ENCODE data around the gene MAP3K7. TPM values are rescaled to one million over a fixed set of nuclear protein-coding genes. Genes with fewer than 3 reads are reported as not detected.

MAP3K7 gene
- polyA plus RNA-seq, 1 donor (not counting 4 experiments of a cell fraction or from before 2014, with no cell fraction given), result 43.5 TPM

- Histone ChIP-seq H3K4me2 (ENCODE audit: control insufficient read depth, extremely low read depth, insufficient read depth, low read depth, low read length) (no peak overlapping the region), H3K27ac (ENCODE audit: control insufficient read depth, insufficient read depth, low read length) (no peak overlapping the region), H3K4me3 (ENCODE audit: control insufficient read depth in 2 of 3, extremely low read depth in 1 of 3, insufficient read depth in 2 of 3, low read depth in 1 of 3, low read length in 3 of 3) (no peak overlapping the region), H3K79me2 (ENCODE audit: control insufficient read depth, insufficient read depth, low read length) (no peaks in the 10 kb centered on the region), H3K9ac (ENCODE audit: control insufficient read depth, extremely low read depth, insufficient read depth, low read length) (no peak overlapping the region), H3K9me3 (ENCODE audit: control insufficient read depth, low read depth, low read length) (no peaks in the 10 kb centered on the region), H3K36me3 (ENCODE audit: control insufficient read depth in 2 of 2, extremely low read depth in 1 of 2, insufficient read depth in 2 of 2, low read length in 2 of 2) (no peaks in the 10 kb centered on the region), H3K4me1 (ENCODE audit: control insufficient read depth, extremely low read depth, insufficient read depth, low read length) (peaks cover 17% of the 10 kb centered on the region), H3K9me1 (ENCODE audit: control insufficient read depth, extremely low read depth, insufficient read depth, low read length) (no peaks in the 10 kb centered on the region), H4K20me1 (ENCODE audit: control insufficient read depth, extremely low read depth, insufficient read depth, low read length) (no peaks in the 10 kb centered on the region), H2AFZ (ENCODE audit: control insufficient read depth, low read length) (no peak overlapping the region), H3K27me3 (ENCODE audit: control insufficient read depth, extremely low read depth, insufficient read depth, low read length) (no peaks in the 10 kb centered on the region)
- DNase-seq (ENCODE audit: low read depth, low spot score) (no peak), FAIRE-seq (no peak)
- dilution Hi-C loops (cut with MboI; ENCODE audit: extremely low pct_ligation_motif_present, low sequenced_read_pairs), result no loop called here
- no peak for TF ChIP-seq EZH2 (IDR thresholded peaks at IDR 0.05; ENCODE audit: low read length)
- TF ChIP-seq CTCF (optimal IDR thresholded peaks at IDR 0.05 in 1 of 3, IDR thresholded peaks at IDR 0.05 in 1 of 3, conservative IDR thresholded peaks at IDR 0.05 in 1 of 3; ENCODE audit: extremely low read depth in 1 of 3, insufficient read depth in 2 of 3, low read length in 3 of 3), result no peak
These were observed 122.4 kb downstream of the MAP3K7 start for GRCh38 chr6:90464507-90464906.

- dilution Hi-C loops (cut with MboI; ENCODE audit: extremely low pct_ligation_motif_present, low sequenced_read_pairs), result no loop called here
- Histone ChIP-seq H3K4me1 (ENCODE audit: control insufficient read depth, extremely low read depth, insufficient read depth, low read length) (peaks cover 20% of the 10 kb centered on the region), H2AFZ (ENCODE audit: control insufficient read depth, low read length) (no peak overlapping the region), H3K27me3 (ENCODE audit: control insufficient read depth, extremely low read depth, insufficient read depth, low read length) (no peaks in the 10 kb centered on the region), H3K79me2 (ENCODE audit: control insufficient read depth, insufficient read depth, low read length) (no peaks in the 10 kb centered on the region), H3K27ac (ENCODE audit: control insufficient read depth, insufficient read depth, low read length) (no peak overlapping the region), H4K20me1 (ENCODE audit: control insufficient read depth, extremely low read depth, insufficient read depth, low read length) (no peaks in the 10 kb centered on the region), H3K9me1 (ENCODE audit: control insufficient read depth, extremely low read depth, insufficient read depth, low read length) (no peaks in the 10 kb centered on the region), H3K9ac (ENCODE audit: control insufficient read depth, extremely low read depth, insufficient read depth, low read length) (no peak overlapping the region), H3K36me3 (ENCODE audit: control insufficient read depth in 2 of 2, extremely low read depth in 1 of 2, insufficient read depth in 2 of 2, low read length in 2 of 2) (no peaks in the 10 kb centered on the region), H3K4me2 (ENCODE audit: control insufficient read depth, extremely low read depth, insufficient read depth, low read depth, low read length) (no peak overlapping the region), H3K4me3 (ENCODE audit: control insufficient read depth in 2 of 3, extremely low read depth in 1 of 3, insufficient read depth in 2 of 3, low read depth in 1 of 3, low read length in 3 of 3) (no peak overlapping the region), H3K9me3 (ENCODE audit: control insufficient read depth, low read depth, low read length) (no peaks in the 10 kb centered on the region)
- TF ChIP-seq CTCF (optimal IDR thresholded peaks at IDR 0.05 in 1 of 3, IDR thresholded peaks at IDR 0.05 in 1 of 3, conservative IDR thresholded peaks at IDR 0.05 in 1 of 3; ENCODE audit: extremely low read depth in 1 of 3, insufficient read depth in 2 of 3, low read length in 3 of 3) (no peak), EZH2 (IDR thresholded peaks at IDR 0.05; ENCODE audit: low read length) (no peak)
- FAIRE-seq, result no peak
- no peak for DNase-seq (ENCODE audit: low read depth, low spot score)
These were observed 123.0 kb downstream of the MAP3K7 start for GRCh38 chr6:90463874-90464273.

All from keratinocyte (primary cell).